ENCODE results near the gene ATP6V0E1. TPM values are rescaled to one million over a fixed set of nuclear protein-coding genes. Genes with fewer than 3 reads are reported as not detected.
"Not testable (repeated sequence)": the region's sequence is repeated elsewhere in the genome, so short reads cannot be mapped to it uniquely, and the experiment has no call there.

The ATP6V0E1 gene
- total RNA-seq, 4 donors from 2014 or later: 174 to 267 (median 238) TPM

- TF ChIP-seq, protein P1, sequence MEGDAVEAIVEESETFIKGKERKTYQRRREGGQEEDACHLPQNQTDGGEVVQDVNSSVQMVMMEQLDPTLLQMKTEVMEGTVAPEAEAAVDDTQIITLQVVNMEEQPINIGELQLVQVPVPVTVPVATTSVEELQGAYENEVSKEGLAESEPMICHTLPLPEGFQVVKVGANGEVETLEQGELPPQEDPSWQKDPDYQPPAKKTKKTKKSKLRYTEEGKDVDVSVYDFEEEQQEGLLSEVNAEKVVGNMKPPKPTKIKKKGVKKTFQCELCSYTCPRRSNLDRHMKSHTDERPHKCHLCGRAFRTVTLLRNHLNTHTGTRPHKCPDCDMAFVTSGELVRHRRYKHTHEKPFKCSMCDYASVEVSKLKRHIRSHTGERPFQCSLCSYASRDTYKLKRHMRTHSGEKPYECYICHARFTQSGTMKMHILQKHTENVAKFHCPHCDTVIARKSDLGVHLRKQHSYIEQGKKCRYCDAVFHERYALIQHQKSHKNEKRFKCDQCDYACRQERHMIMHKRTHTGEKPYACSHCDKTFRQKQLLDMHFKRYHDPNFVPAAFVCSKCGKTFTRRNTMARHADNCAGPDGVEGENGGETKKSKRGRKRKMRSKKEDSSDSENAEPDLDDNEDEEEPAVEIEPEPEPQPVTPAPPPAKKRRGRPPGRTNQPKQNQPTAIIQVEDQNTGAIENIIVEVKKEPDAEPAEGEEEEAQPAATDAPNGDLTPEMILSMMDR (IDR thresholded peaks at IDR 0.05): no peak
- DNase-seq (ENCODE audit: low spot score): no peak
- ATAC-seq (ENCODE audit: low FRiP score): no peak
Measured at GRCh38 chr5:173018358-173018757, 34.8 kb downstream of the ATP6V0E1 start.

GRCh38 chr5:173020154-173020581, 36.6 kb downstream of the ATP6V0E1 start:
- no peak for DNase-seq (ENCODE audit: low spot score)
- no peak for ATAC-seq (ENCODE audit: low FRiP score)

GRCh38 chr5:173020643-173021042, 37.1 kb downstream of the ATP6V0E1 start:
- TF ChIP-seq, protein P1 (IDR thresholded peaks at IDR 0.05): no peak
- ATAC-seq (ENCODE audit: low FRiP score): no peak

More at GRCh38 chr5:173020154-173020581, 36.6 kb downstream of the ATP6V0E1 start:
- TF ChIP-seq, protein P1 (IDR thresholded peaks at IDR 0.05): no peak

GRCh38 chr5:173025651-173026050, 42.1 kb downstream of the ATP6V0E1 start:
- no peak for ATAC-seq (ENCODE audit: low FRiP score)
- TF ChIP-seq, protein P1 (IDR thresholded peaks at IDR 0.05): no peak
- DNase-seq (ENCODE audit: low spot score): no peak

More at GRCh38 chr5:173020643-173021042, 37.1 kb downstream of the ATP6V0E1 start:
- no peak for DNase-seq (ENCODE audit: low spot score)

DNA sequence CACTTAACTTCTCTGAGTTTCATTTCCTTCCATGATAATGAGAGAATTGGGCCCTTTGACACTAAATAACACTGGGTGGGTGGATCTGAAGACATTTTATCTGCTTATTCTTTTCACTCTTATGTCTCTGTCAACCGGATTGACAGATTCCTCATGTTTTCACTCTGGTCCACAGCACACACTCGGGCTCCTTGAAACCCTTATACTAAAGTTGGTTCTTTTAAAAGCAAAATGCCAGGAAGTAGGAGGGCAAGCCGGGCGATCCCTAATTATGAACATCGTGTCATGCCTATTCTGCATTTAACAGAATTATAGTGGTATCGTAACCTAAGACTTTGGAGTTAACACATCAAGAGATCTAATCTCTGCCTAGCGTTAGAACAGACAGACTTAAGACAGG, 44.3 kb downstream of the ATP6V0E1 start:
- DNase-seq (ENCODE audit: low spot score) (no peak), ATAC-seq (ENCODE audit: low FRiP score) (no peak)

GRCh38 chr5:173028811-173029327, 45.3 kb downstream of the ATP6V0E1 start:
- TF ChIP-seq, protein P1 (IDR thresholded peaks at IDR 0.05): no peak
- DNase-seq (ENCODE audit: low spot score) (no peak), ATAC-seq (ENCODE audit: low FRiP score) (no peak)

More for the DNA sequence above, 44.3 kb downstream of the ATP6V0E1 start:
- TF ChIP-seq, protein P1 (IDR thresholded peaks at IDR 0.05): no peak

DNA sequence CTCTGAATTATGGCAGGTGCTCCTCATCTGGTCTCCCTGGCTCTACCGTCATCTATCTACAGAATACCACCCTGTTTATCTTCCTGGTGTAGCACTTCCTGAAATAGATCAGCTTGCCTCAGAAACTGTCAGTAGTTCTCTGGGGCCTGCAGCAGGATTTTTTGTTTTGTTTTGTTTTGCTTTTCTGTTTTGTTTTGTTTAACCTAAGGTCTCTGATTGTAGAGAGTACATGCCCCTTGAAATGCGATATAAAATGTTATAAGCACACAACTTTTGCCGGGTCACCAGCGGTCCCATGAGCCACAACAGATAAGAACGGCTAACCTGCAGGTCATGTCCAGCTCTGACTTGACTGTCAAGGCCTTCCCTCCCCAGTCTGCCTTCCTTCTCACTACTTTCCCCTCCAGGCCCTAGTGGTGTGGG, 45.9 kb downstream of the ATP6V0E1 start:
- DNase-seq (ENCODE audit: low spot score): no peak
- TF ChIP-seq, protein P1 (IDR thresholded peaks at IDR 0.05): no peak
- no peak for ATAC-seq (ENCODE audit: low FRiP score)

DNA sequence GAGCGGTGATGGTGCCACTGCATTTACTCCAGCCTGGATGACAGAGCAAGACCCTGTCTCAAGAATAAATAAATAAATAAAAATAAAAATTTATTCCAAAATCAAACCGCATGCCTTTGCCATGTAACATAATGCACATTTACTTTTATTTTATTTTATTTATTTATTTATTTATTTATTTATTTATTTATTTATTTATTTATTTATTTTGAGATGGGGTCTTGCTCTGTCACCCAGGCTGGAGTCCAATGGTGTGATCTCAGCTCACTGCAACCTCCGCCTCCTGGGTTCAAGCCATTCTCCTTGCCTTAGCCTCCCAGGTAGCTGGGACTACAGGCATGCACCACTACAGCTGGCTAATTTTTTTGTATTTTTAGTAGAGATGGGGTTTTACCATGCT, 48.5 kb downstream of the ATP6V0E1 start:
- ATAC-seq (ENCODE audit: low FRiP score); DNase-seq (ENCODE audit: low spot score): not testable (repeated sequence)
